ENCODE results near the gene CD247.

CD247 gene

DNA sequence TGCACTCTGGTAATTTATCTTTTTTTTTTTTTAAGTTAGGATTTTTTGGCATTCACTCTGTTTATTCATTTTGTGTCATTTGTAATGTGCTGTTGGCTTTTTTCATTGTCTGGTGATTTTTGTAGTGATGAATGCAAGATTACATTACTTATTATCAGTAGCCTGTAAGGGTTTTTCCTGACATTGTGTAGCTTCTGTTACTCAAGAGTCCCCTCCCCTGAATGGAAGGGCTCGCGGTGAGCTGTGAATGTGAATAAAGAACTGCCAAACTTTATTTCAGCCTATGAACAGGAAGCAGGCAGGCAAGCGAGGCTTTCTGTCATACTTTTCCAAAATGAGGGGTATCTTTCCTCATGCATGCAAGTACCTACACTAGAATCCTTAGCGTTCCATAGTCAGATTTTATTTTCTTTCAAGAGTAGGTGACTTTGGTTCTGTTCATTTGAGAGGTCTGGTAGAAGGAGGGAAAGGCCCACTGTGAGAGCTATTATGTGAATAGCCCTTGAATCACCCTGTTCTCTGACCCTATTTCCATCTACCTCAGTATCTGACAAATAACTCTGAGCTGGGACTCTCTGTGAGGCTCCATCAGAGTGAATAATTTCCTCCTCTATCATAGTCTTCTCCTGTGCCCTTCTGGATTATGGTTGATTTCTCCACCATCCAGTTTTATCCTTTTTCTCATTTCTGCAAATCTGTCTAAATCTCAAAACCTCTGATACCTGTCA lies 114.0 kb downstream of the CD247 start:
- no peak for DNase-seq

- DNase-seq: peak; percentile 21
These were observed 117.0 kb downstream of the CD247 start for GRCh38 chr1:167401260-167401873.

DNA sequence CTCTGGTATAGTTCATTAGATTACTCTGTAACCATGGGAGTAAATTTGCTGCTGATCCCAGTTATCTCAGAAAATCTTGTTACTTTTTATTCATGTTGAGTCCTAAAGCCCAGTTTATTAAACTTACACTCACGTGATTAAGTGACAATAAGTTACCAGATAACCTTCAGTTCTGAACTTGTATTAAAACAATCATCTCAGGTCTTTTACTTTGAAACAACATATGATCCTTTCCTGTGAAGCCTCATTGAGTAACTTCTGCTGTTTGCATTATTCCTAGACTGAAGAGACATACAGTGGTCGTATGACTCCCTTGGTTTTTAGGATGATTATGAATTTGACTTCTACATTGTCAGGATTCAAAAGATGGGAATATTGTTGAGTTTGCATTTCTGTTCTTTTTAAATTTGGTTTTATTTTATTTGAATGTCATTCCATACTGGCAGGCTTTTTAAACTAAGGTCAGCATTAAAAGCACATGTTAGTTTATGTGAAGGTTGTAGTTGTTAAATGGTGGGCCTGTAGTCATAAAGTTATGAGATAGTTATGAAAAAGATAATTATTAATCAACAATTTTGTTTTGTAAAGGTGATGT lies 117.9 kb downstream of the CD247 start:
- no peak for DNase-seq

DNA sequence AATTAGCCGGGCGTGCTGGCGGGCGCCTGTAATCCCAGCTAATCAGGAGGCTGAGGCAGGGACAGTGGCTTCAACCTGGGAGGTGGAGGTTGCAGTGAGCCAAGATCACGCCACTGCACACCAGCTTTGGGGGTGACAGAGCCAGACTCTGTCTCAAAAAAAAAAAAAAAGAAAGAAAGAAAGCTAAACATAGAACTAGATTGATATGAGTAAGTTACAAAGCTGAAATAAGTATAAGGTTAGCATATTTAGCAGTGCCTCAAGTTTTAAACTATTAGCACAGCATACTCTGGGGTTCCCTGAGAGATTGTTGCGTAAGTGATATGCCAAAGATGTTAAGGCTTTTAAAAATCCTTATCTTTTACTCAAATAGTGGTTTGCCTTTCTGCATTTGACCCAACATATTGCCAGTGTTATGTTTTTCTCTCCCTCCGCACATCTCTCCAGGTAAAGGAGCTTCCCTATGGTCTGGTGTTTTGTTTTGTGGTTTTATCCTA lies 126.1 kb downstream of the CD247 start:
- no peak for DNase-seq

DNA sequence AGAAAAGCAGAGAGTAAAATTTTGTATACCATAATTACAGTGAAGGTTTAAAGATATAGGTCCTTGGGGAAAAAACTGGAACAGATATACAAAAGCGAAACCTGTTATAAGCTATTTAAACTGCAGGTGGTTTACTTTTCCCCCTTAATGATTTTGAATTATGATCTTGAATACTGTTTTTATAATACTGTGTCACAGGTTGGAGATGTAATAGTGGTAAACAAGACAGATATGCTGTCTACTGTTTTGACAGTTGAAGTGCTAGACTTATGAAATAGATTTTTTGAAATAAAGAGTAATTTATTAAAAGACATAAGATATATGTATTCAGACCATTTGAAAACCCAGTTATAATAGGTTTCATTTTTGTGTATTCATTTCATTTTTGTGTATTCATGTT lies 129.4 kb downstream of the CD247 start:
- no peak for DNase-seq

DNA sequence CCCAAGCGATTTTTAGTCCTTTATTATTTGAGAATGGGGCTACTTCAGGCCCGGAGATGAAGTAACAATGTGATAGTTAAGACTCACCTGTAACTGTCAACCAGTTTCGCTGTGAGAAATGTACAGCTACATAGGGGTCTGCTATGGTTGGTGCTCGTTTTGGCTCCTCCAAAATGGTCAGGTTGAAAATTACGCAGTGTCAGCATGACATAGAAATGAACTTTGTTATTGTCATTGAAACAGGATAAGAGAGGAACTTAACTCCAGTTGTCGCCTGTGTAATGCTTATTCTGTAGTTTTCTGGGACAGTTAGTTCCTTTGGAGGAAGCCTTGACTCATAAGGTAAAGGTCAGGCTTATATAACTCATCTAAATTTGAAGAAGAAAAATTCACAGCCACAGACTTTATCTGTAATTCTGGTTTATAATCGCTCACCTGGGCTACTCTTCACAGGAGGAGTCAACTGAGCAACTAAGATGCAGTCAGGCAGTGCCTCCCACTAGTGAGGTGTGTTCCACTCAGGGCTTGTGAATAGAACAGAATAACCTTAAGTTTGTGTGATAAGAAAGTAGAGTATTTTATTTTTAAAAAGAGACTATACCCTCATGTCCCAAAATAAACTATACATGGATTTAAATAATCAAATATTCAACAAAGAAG lies 130.9 kb downstream of the CD247 start:
- DNase-seq: no peak

Data from effector CD4-positive, alpha-beta T cell (primary cell).